HG03025 (cell line): ENCODE results near the gene PHLDA2.

ENCODE experiments used
- ATAC-seq: cut with Tn5 transposase; IDR thresholded peaks from one replicate; pipeline ENCODE4 v1.9.1; 2021; ENCODE audit warnings: mild to moderate bottlenecking, moderate library complexity; ENCODE audit not compliant: unreplicated experiment, low FRiP score

Gene PHLDA2, protein sequence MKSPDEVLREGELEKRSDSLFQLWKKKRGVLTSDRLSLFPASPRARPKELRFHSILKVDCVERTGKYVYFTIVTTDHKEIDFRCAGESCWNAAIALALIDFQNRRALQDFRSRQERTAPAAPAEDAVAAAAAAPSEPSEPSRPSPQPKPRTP

DNA sequence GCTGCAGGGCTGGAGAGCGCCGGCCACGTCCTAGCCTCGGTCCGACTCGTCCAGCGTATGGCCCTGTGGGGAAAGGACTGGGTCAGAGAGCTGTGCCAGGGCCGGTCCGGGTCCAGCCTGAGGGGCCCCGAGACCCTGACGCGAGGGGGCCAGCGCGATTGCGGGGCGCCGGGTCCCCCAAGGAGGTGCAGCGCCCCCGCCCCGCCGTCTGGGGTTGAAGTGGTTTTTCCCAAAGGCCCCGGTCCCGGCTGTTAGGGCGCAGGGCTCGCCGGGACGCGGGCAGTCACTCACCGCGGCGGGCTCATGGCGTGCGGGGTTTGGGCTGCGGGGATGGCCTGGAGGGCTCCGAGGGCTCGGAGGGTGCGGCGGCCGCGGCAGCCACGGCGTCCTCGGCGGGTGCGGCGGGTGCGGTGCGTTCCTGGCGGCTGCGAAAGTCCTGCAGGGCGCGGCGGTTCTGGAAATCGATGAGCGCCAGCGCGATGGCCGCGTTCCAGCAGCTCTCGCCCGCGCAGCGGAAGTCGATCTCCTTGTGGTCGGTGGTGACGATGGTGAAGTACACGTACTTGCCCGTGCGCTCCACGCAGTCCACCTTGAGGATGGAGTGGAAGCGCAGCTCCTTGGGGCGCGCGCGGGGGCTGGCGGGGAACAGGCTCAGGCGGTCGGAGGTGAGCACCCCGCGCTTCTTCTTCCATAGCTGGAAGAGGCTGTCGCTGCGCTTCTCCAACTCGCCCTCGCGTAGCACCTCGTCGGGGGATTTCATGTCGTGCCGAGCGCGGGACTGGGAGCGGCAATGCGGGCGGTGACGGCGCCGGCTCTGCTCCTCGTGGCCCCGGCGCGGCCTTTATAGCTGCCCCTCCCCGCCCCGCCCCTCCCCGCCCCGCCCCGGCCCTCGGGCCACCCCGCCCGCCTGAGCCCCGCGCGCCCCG is at the start of gene PHLDA2:
PHLDA2 (minus strand) TSS at position 816 of the 926 bp plus-strand sequence; CDS start at position 760, 56 bp downstream.
- no peak for ATAC-seq

DNA sequence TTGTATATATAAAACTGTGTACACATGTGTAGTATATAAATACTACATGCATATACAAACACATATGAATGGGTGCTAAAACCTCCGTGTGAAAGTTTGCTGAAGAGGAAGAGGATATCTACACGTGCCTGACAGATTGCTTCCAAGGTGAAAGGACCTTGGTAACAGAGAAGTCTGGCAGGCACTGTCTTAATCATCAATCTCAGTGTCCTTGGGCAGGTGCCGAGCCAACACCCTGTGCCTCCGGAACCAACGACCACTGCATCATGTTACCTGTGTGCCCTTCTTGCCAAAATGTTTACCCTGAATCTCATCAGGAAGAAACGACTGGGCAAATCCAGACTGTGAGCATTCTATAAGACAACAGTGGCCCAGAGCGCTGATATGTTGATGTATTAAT is 47.9 kb upstream of the PHLDA2 start:
- no peak for ATAC-seq

DNA sequence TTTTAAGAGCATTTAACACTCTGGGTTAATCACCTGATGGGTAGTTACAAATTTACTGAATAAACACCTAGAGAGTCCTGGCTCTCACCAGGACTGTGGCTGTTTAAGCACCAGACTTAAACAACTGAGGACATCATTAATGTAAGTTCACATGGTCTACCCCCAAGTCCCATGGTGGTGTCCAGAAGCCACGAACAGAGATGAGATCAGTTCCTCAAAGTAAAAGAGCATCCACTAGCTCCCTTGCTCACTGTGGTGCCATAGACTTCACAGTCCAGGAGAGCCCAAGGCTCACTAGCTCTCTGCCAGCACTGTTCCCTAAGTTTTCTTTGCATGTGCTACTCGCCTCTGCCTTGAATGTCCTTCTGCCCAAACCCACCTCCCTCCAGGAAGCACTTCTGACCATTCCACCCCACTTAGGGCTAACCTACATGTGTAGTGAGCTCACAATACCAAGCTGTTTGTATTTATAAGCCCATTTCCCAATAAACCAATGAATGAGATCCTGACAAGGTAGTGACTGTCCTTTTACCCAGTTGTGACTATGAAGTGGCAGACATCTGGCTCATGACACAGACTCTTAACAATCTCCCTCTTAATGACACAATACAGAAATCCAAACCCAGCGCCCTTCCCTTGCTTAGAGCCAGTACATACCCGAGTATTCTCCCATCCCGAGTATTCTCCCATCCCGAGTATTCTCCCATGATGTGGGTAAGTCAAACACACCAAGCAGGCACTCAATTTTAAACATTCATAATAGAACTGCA is 47.3 kb upstream of the PHLDA2 start:
- no peak for ATAC-seq

DNA sequence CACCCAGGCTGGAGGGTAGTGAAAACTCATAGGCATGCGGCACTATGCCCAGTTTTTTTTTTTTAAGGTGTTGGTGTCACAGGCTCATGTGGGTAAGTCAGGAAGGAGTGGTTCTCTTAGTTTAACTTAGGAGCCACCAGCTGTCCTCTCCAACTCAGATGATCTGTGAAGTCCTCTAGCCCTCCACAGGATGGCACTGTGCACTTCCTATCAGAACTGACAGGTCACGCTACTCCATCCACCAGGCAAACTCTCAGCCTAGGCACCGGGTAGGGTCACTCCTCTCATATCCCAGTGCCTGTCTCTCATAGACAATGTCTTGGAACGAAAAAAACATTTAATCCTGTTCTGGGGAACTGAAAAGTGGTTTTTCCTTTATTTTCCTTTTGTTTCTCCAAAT is 46.4 kb upstream of the PHLDA2 start:
- no peak for ATAC-seq

DNA sequence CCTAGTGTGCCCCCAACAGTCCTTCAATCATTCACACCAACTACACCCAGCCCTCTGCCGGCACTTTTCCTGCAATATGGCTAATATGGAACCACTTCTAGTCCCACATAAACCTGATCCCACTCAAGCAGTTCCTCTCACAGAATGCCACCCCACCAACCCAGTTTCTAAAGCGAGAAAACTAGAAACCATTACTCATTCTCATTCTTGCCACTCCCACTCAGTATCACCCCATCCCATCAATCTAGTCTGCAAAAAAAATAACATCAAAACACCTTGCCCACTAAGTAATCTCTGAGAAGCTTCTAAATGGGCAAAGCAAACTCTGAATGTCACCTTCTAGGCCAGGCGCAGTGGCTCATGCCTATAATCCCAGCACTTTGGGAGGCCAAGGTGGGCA is 45.1 kb upstream of the PHLDA2 start:
- ATAC-seq = no peak

GRCh38 chr11:2968341-2968900 is 39.2 kb upstream of the PHLDA2 start:
- ATAC-seq = no peak

DNA sequence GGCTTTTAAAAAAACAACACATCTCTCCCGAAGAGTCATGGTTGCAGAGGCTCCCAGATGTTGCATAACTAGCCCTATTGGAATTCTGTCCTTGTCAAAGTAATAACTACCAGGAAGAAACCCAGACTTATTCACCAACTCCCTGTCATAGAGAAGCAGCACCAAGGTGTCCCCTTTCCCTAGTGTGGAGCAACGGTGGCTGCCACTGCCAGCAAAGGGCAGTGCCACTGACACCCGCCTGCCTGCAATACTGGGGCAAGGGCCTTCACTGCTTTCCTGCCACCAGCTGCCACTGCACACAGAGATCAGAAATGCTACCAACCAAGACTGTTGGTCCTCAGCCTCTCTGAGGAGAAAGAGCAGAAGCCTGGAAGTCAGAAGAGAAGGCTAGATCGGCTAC is 35.6 kb upstream of the PHLDA2 start:
- ATAC-seq = no peak

DNA sequence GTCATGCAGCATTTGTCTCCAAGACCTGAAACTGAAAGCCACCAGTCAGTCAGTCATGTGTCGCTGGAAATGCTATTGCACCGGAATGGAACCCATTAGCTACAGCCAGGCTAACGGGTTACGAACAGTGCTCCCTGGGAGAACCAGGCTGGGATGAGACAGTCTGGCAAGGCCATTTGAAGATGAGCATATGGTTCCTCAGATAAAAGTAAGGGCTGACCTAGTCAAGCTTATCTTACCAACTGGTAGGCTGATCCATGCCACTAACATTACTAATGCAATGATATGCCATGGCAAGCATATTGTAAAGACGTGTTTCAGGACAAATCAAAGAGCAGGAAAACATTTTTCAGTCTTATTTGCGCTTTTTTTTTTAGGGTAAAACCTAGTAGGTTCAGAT is 34.5 kb upstream of the PHLDA2 start:
- ATAC-seq = no peak

- no peak for ATAC-seq
These were observed 34.0 kb upstream of the PHLDA2 start for GRCh38 chr11:2963112-2963754.

DNA sequence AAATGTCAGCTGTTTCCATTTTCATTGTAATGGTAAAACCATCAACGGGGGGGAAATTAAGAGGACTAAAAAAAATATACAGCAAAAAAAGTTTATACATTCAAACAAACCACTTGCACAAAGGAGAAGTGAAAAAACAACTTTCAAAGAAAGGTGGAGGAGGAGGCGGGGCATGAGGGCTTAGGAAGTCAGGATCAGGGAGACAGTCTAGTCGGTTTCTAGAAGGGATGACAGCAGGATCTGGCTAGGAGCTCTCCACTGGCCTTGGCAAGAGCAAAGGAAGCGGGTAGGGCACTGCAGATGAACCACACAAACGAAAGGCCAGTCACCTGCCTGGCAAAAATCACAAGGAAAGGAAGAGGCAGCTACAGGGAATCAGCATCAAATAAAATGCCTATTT is 31.9 kb upstream of the PHLDA2 start:
- no peak for ATAC-seq

GRCh38 chr11:2960139-2960538 is 30.9 kb upstream of the PHLDA2 start:
- ATAC-seq = no peak

- ATAC-seq = no peak
These were observed 29.0 kb upstream of the PHLDA2 start for GRCh38 chr11:2958251-2958650.

GRCh38 chr11:2955906-2956476 is 26.8 kb upstream of the PHLDA2 start:
- no peak for ATAC-seq

GRCh38 chr11:2954263-2954662 is 25.0 kb upstream of the PHLDA2 start:
- no peak for ATAC-seq

DNA sequence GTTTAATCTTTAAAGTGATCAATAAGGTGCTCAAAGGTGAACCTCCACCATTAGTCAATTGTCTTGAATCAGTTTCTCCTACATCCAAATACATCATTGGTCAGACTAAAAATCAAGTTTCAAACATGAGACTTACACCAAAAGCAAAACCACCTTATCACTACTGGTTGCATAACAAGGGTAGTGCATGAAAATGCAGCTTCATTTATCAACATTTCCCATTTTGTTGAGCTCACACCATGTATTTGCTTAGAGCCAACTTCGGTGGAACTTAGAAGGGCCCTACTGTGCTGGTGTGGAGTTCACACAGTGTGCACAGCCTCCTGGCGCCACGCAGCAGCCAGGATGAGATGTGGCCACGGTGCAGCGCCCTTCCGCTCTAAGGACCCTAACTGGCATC is 23.1 kb upstream of the PHLDA2 start:
- no peak for ATAC-seq

GRCh38 chr11:2951231-2952110 is 22.3 kb upstream of the PHLDA2 start:
- ATAC-seq = no peak

GRCh38 chr11:2950825-2951224 is 21.6 kb upstream of the PHLDA2 start:
- ATAC-seq = no peak

- no peak for ATAC-seq
These were observed 20.7 kb upstream of the PHLDA2 start for GRCh38 chr11:2949920-2950319.

DNA sequence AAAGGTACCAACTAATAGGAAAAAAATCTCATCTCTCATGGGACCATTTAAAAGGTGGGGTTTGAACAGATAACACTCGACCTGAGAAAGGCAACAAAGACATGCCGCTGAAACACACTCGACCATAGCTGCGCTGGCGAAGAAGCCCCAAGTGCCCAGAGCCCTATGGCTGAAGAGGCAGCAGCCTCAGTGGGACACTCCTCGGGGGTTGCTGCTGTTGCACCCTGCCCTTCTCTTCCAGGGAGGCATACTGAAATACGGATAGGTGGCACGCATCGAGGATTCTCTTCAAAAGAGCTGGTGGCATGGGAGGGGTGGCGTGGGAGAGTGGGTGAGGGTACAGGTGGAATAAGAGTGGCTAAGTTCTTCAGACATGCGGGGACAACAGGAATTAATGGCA is 18.5 kb upstream of the PHLDA2 start:
- no peak for ATAC-seq
